ENCODE measurements around the gene MEF2C.
"Not testable (repeated sequence)": the region's sequence is repeated elsewhere in the genome, so short reads cannot be mapped to it uniquely, and the experiment has no call there.

Gene MEF2C

DNA sequence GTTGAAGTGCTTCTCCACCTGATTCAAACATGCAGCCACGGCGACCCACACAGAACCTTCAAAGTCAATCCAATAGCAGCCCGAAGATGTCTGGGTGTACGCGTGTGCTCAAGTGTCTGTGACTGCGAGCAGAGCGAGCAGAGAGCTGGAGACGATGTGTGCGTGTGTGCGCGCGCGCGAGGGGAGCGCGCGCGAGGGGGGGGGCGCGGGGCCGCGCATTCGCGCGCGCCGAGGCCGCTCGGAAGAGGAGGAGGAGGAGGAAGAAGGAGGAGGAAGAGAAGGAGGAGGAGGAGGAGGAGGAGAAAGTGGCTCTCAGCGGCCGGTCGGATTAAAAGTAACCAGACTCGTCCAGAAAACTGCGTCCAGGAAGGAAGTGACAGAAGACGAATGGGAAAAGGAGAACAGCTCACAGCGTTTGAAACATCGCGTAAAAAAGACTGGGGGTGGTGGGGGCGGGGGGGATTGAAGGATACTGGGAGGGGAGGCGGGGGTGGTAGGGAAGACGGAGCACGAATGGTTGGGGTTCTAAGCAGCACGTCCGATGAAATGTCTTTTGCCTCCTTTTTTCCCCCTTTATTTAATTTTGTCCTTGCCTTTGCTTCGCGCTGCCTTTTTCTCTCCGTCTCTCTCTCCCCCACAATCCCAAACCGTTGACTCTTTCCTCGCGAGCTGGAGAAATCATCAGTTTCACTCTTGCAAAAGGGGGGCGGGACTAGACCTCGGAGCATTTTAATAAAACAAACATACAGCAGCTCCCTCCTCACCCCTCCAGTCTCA, at the start of gene MEF2C:
Gene MEF2C, minus strand, starts transcription at position 126 of the 777 bp plus-strand sequence. CDS start 59,396 bp downstream, outside the sequence.
- peak; percentile 72 for DNase-seq

DNA sequence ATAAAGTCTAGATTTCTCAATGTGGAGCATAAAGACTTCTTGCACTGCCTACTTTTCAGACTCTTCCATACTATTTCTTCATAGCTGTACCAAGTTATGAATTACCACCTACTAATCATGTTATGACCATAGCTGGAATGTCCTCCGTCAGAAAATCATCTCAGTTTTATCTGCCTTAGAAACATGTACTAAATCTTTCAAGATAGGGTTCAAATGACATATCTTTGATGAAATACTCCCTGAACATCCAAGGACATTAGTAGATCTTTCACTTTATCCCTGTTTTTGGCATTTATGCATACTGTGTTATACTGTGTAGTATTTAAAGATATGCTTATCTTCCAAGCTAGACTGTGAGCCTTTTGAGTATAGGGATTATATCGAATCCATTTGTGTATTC, 49.6 kb upstream of the MEF2C start:
- no peak for DNase-seq

DNA sequence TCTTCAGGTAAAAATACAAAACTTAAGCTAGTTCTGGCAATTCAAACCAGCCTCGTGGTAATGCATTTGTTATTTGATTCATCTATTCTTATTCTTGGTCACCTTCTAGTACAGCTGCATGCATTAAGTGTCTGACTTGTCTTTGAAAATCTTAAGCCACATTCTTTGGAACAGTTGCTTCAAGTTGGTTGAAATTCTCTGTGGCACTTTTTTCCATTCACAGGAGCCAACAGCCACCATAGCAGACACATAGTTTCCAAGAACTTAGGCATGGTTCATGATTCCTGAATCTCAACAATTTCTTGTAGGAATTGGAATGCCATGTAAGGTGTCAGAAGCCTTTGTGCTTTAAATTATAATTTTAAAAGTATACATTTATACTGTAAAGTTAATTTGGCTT, 47.4 kb upstream of the MEF2C start:
- DNase-seq: no peak

DNA sequence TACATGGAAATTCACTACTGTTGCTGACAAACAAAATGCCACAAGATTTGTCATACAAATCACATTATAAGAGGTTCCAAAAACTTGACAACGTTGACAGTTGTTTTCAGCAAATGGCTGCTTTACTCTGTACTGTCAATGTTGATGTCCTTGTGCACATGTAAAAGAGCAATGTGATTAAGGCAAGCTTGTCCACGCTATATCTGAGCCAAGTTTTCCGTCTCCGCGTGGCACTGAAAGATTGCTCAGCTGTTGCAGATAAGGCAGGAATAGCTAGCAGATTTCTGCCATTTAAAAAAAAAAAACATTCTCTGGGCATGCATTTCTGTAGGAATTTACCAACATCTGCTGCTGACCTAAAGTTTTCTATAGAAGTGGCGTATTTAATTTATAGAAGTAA, 46.4 kb upstream of the MEF2C start:
- no peak for DNase-seq

DNA sequence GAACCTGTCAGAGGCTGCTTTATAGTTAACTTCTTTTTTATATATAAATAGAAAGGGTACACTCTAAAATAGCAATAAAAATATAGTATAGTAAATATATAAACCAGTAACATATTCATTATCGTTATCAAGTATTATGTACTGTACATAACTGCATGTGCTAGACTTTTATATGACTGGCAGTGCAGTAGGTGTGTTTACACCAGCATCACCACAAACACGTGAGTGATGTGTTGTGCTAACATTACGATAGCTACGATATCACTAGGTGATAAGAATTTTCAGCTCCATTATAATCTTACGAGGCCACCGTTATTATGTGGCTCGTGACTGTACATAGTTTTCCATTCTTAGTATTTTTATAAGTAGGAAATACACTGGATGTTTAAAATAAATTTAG, 43.8 kb upstream of the MEF2C start:
- no peak for DNase-seq

DNA sequence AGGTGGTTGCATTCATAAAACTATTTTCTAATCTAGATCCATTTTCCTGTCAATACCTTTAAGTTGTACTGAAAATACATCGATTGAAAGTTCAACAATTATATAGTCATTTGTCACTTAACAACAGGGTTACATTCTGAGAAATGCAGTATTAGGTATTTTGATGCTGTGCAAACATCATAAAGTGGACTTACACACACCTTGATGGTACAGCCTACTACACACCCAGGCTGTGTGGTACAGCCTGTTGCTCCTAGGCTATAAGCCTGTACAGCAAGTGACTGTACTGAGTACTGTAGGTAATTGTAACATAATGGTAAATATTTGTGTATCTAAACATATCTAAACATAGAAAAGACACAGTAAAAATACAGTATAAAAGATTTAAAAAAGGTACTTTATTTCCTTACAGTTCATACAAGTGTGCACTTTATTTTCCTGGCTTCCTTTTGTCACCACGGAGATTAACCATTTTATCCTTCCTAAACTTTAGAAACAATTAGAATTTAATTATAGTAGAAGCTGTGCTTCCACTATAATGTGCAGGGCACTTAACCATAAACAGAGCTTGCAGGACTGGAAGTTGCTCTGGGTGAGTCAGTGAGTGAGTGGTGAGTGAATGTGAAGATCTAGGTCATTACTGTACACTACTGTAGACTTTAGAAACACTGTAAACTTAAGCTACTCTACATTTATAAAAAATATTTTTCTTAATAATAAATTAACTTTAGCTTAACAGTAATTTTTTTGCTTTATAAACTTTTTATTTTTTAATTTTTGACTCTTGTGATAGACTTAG, 42.9 kb upstream of the MEF2C start:
- DNase-seq: no peak

DNA sequence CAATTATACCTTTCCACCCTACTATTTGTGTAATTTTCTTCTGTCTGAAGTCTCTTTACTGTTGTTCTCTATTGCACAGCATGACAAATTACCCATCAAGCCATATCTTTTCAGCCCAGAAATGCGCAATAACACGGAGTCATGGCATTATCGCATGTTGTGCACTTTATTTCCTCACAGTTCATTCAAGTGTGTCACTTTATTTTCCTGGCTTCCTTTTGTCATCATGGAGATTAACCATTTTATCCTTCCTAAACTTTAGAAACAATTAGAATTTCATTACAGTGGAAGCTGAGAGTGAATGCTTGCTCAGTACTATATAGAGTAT, 41.3 kb upstream of the MEF2C start:
- no peak for DNase-seq

DNA sequence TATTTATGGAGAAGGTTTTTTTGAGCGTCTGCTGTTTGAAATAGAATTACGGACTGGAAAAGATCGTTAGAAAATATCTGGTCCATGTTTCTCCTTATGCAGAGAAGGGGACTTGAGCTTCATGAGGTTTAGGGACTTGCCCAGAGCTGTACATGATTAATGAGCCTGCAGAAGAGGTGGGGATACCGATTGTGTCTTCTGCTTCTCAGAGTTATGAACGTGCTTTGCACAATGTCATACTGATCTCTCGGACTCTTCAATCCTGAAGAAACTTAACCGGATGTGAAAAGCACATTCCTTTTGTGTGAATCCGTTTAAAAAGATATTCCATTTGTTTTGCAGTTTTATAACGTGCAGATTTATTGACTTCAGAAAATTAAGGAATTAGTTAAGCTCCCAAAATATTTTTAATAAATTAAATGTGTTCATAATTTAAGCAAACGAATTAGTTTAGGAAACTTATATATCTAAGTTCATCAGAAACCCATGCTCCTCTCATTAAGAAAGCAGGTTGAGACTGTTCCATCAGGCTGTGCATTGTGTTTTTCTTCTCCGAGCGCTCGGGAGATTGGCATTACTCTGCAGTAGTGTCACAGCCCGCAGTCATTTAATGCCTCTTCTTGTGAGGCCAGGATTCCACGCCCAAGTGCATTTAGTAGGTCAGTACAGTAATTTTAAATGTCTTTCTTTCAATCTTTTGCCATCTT, 40.8 kb upstream of the MEF2C start:
- DNase-seq: no peak

DNA sequence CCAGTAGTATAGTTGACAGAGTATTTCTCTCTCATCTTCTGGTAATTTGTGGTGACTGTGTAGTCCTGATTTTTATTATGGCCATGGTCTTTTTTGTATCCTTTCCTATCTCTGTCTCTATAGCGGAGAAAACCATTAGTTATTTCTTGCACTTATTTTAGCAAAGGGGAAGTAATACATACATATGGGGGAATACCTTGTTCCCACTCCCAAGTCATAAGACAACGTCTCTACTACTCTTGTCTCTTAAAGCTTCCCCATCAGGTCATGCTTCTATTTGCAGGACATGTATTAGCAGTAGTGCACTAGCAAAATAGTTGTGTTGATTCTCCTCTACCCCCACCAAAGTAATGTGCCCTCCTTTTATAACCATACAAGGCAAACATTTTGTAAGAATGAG, 29.8 kb upstream of the MEF2C start:
- not testable (repeated sequence) for DNase-seq

DNA sequence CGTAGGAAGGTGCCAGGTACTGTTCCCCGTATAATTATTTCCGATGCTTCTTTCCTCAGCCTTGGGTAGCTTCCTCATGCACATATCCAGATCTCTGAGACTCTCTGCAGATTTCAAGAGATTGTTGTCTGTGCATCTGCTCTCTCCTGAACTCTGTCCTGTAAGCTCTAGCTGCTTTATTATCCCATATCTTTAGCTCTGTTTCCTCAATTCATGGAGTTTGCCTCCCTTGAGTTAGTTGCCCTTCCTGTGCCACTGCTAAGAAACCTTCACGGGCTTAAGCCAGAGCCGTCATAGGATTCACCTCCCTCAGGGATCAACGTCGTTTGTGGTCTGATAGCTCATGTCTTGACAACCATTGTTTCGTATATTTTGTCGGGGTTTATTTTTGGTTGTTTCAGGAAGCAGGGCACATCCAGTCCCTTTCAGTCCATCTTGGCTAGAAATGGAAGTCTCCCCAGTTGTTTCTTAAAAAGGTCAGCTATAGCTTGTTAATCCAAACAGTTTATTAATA, 28.1 kb upstream of the MEF2C start:
- DNase-seq: not testable (repeated sequence)

DNA sequence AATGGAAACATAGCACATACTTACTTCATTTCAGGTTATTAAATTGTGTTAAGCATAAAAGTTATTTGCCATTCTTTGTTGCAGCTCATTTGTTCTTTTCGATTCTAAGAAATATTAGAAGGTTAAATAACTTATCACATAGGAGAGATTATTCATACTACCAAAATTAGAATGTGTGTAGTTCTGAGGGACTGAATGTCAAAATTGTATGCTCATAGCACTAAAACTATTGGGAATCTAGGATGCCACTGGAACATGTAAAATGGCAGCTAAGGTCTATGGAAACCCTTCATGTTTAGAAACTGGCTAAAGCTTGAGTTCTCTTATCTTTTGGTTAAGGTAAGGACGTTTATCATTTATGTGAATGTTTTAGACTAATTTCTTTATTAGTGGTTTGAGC, 21.5 kb upstream of the MEF2C start:
- not testable (repeated sequence) for DNase-seq

DNA sequence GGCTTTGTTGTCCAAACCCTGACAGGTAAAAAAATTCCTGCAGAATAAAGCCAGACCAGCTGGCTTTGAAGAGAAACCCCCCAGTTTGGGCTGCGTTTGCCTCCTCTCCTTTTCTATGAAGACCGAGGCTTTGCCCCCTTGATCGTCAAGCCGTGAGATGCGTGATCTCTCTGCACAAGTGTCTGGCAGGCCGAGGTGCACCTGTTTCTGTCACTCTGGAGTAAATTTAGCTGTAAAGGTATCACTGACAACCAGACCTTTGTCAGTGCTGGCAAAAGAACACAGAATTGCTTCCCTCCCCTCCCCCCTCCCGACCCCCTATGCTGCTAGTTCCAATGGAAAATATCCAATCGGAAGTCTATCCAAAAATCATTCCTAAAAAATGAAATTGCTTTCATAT, 21.0 kb upstream of the MEF2C start:
- not testable (repeated sequence) for DNase-seq

DNA sequence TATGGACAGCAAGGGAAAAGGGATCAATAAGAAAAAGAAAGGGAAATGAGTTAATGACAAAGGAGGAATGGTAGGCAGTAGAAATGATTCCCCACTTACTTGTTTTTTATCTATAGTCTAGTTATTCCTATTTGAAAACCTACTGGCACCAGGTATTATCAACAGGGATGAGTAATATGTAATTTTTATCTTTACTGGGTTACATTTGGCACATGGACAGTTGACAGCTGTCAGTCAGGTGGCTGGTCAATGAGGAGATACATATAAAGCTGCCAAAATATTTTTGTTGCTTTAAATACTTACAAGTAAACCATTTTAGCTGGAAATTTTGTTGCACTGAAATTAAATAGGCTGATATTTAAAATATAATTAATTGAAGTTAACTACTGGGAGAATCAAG, 18.1 kb upstream of the MEF2C start:
- not testable (repeated sequence) for DNase-seq

DNA sequence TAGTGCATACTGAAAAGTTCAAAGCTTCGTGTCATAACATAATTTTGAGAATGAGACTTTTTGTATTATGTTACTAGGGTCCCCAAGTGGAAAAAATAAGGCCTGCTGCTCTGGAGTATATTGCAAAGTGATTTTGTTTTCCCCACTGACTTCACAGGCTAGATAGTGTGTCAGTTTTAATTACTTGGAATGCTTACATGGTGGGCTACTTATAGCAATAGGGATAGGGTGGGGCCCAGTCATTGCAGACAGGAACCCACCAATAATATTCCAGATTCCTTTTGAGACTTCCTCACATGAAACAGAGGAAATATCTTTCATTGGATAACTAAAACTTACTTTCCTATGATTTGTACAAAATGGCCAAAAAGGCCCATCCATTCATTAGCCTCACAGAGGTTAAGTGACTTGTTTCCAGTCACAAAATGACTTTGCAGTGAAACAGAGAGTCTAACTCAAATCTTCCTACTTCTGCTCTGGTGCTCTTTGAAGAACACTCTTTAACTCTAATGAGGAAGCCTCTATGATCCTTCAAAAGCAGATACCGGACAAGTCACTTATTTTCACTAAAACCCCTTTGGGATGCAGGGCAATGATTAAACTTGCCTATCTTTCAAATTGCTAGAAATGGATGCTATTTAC, 16.2 kb upstream of the MEF2C start:
- DNase-seq: no peak

DNA sequence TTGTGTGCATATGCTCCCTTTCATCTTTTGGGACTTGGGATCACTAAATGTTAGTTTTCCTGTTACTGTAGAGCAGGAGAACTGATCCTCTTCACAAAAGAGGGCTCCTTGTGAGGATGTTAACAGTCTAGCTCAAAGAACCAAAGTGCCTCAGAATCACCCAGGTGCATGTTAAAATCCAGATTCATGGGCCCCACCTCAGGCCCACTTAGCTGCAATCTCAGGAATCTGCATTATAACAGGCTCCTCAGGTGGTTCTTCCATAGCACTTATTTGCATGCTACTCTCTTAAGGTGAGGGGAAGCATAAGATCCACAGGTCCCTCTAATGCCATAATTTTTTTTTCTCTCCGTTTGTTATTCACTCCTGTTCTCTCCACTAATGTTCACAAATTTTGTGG, 14.8 kb upstream of the MEF2C start:
- no peak for DNase-seq

DNA sequence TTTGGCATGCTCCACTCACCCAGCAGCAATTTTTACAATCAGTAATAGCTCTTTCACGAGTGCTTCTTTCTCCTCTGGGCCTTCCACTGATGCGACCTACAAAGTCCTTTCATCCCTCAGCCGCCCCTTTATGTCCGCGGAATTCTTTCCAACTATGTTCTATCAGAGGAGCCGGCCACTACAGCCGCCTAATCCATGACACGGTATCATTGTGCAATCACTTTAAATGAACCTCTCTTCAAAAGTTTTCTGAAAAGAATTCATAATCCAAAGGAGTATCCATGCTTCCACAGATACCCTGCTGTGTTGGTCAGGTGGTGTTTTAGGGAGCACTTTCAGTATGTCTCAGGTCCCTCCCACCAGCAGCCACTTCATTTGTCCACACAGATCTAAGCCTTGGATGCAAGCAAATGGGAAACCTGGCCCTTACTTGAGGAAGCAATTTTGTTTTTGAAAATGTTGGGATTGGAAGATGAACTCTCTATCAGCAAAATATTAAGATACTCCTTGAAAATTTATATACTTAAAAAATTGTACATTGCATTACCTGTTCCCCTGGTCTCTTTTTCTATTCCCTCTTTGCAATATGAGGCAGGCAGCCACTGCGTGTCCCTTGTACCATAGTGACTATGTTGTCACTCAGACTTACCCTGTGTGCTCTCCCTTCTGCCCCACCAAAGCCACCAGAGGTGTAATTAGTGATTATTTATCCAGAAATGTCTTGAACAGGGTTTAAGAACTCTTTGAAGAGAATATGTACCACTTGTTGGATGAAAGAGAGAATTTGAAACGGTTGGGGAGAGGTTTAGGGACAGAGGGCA, 12.9 kb upstream of the MEF2C start:
- DNase-seq: no peak

DNA sequence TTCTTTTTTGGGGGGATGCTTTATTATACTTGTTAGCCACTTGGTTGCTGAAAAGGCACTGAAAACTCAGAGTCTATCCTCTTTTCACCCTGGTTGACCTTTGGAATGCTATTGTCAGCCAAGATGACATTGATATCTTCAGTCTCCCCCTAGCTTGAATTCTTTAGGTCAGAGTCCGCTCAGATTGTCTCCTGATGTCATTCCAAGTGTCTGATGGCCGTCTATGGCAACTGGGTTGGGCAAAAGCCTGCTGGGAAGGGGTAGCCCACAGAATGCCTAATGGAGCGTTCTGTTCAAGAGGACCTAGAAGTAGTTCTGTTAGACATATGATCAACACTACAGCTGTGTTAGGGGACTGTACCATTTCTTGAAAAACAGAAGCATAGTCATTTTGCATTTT, 9.7 kb upstream of the MEF2C start:
- no peak for DNase-seq

DNA sequence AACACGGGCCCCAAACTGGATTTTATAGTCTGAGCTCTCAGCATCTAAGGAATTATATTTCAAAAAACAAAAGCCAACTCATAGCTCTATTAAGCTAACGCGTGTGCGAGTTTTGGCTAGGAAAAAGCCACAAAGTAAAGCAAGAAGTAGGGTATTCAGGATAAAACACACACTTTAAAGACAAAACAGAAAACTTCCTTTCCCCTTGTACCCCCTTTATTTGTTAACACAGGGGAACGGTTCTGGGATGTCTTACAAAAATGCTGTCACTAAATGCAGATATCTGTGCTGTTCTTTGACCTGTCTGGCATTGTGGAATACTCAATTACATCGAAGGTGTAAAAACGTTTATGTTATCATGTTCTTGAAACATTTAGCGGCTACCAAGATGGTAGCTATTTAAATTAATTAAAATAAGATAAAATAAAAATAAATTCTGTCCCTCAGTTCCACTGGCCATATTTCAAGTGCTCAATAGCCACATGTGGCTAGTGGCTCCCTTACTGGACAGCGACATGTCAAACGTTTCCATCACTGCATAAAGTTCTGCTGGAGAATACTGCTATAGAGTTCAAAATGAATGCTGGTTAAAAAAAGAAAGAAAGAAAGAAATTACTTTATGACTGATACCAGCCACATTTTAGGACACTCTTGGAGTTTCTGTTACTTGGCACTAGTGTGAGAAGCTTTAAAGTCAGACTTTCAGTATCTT, 7.2 kb upstream of the MEF2C start:
- DNase-seq: no peak

DNA sequence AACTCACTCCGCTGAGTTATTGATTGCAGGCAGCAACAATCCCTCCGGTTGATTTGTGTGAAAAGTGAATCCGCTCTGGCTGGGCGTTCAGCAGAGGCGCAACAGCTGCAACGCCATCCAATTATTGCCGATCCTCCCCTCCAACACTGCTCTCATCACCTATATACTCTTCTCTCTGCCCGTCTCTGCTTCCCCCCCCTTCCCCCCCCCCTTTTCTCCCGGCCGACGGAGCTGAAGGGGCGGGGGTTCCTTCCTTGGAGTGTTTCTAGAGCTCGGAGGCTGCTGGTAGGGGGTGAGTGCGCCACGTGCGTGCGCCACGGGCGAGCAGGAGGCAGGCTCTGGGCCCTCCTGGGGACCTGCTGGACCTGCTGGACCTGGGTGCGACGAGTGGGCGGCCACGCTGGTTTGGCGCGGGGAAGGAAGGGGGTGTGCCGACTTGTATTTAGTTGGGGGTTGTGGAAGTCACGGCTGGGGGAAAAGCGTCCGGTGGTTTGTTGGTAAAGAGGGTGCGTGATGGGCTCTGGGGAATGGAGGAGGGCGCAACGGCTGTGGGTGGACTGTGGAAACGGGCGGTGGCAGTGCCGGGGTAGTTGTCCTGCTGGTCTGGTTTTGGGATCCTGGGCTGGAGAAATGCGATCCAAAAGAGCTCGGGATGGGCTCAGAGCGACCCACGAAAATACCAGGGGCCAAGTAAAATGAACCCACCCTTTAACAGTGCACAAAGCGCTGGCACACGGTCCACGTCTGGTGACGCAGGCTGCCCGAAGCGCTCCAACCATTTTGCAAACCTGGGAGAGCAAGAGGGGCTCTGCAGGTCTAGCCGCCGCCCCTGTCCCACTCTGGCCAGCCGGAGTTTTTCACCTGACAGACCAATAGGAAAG, 6.4 kb upstream of the MEF2C start:
- peak; percentile 76 for DNase-seq

DNA sequence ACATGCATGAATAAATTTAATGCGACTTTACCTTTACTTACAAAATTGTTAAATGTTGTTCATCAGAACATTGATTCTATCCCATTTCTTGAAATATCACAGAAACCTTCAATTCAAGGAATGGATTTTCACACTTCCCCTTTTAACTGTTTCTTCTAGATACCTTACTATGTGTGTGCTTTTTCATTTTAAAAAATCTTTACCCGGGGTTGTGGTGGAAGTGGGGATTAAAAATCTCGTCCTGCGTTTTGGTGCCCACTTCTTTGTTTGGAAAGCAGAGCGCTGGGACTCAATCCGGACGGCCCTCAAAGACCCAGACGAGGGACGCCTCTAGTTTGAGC, 5.8 kb upstream of the MEF2C start:
- no peak for DNase-seq

DNA sequence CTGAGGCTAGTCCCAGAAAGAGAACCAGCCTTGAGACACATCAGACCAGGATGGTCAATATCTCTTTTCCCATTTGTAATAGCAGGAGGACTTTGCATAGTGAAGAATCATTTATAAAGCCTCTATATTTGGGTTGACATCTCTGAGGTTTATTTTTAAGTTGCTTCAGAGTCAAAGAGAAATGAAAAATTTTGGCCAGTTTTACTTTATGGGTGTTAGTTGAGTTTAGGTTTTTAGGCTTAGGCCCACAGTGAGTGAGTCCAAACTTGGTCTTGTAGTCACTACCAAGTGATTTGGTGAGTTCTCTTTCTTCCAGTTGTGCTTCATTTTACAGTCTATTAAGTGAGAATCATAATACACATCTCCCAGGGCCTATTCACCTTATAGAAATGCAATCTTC, 5.3 kb upstream of the MEF2C start:
- no peak for DNase-seq
